ENCODE measurements around the gene TSKU. TPM values are rescaled to one million over a fixed set of nuclear protein-coding genes. Genes with fewer than 3 reads are reported as not detected.

TSKU gene
- total RNA-seq, 1 donor from 2014 or later, result 29.9 TPM

DNA sequence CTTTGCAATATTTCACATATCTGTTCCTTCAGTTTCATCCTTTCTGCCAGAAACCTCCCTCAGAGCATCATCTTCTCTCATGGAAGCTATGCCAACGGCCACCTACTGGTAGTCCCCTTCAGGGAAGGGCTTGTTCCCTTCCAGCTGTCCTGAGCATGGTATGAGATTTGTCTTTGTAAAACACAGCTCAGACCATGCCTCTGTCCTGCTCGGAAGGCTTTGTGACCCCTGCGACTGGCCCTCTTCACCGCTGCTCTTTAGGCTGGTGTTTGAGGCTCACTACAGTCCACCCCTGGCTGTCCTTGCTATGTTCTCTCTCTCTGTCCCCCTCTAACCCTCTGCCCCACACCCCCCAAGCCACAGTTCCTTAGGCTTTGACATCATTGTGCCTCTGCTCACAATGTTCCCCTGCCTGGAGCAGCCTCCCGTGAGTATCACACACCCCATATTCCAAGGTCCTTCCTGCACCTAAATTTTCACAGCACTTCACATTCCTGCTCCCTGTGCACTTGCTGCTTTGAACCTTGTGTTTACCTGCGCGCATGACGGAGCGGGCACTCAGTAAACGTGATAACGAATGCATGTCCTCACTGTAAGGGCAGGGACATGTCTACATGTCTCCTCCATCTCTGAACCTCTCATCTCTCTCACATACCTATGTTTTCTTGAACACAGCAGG is 53.6 kb downstream of the TSKU start:
- Mint-ChIP-seq H3K9me3 (ENCODE audit: unreplicated experiment) (no peaks in the 10 kb centered on the region), H3K36me3 (ENCODE audit: low read depth, unreplicated experiment) (no peaks in the 10 kb centered on the region)

DNA sequence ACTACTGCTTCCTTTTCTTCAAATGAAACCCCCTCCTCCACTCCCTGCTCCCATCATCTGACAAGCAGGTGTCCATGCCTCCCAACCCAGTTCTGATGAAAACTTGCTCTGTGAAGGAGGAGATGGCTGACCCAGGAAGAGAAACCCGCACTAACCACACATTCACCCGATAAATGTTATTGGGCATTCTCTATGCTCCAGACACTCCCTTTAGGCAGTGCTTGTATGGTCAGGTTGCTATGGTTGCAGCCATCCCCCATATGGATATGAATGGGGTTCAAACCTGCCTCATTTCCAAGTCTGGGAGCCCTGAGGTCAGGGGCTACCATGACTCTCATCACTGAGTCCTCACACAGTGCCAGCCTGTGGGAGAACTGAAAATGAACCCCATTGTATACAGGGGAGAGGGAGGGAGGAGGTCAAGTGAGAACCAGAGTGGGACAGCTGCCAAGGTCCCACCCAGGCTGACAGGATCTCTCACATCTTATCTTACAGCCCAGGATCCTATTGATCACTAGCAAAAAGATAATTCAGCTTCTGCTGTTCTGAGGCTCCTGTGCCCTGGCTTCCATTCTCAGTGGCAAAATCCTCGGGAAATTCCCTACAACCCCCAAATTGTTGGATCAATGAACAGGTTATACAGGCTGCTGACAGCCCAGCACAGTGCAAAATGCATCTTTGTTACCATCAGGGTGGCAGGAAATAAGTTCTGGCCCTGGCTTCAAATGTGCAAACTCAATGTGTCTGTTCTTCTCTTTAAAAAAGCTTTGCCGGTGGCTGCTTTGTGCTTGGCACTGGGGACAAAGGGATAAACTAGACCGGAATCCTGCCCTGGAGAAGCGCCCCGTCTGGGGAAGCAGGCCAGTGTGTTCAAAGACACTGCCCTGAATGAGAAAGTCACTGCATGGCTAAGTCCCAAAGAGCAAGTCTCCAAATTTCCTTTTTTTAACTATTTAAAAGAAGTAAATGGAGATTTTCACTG is 54.8 kb downstream of the TSKU start:
- Mint-ChIP-seq H3K27me3 (ENCODE audit: unreplicated experiment) (no peaks in the 10 kb centered on the region), H3K36me3 (ENCODE audit: low read depth, unreplicated experiment) (no peaks in the 10 kb centered on the region), H3K9me3 (ENCODE audit: unreplicated experiment) (no peaks in the 10 kb centered on the region), H3K27ac (ENCODE audit: unreplicated experiment) (no peak overlapping the region), H3K4me1 (ENCODE audit: unreplicated experiment) (peaks cover 9% of the 10 kb centered on the region), H3K4me3 (ENCODE audit: unreplicated experiment) (no peak overlapping the region)
- TF ChIP-seq, protein P1, sequence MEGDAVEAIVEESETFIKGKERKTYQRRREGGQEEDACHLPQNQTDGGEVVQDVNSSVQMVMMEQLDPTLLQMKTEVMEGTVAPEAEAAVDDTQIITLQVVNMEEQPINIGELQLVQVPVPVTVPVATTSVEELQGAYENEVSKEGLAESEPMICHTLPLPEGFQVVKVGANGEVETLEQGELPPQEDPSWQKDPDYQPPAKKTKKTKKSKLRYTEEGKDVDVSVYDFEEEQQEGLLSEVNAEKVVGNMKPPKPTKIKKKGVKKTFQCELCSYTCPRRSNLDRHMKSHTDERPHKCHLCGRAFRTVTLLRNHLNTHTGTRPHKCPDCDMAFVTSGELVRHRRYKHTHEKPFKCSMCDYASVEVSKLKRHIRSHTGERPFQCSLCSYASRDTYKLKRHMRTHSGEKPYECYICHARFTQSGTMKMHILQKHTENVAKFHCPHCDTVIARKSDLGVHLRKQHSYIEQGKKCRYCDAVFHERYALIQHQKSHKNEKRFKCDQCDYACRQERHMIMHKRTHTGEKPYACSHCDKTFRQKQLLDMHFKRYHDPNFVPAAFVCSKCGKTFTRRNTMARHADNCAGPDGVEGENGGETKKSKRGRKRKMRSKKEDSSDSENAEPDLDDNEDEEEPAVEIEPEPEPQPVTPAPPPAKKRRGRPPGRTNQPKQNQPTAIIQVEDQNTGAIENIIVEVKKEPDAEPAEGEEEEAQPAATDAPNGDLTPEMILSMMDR (IDR thresholded peaks at IDR 0.05; ENCODE audit: unreplicated experiment), result no peak
- no peak for DNase-seq (ENCODE audit: low spot score)

More for the DNA sequence above, 53.6 kb downstream of the TSKU start:
- DNase-seq (ENCODE audit: low spot score), result no peak
- no peak overlapping the region for H3K4me3 Mint-ChIP-seq (ENCODE audit: unreplicated experiment)
- H3K4me1 Mint-ChIP-seq (ENCODE audit: unreplicated experiment), result peaks cover 9% of the 10 kb centered on the region
- H3K27ac Mint-ChIP-seq (ENCODE audit: unreplicated experiment), result no peak overlapping the region
- no peaks in the 10 kb centered on the region for H3K27me3 Mint-ChIP-seq (ENCODE audit: unreplicated experiment)
- TF ChIP-seq, protein P1 (IDR thresholded peaks at IDR 0.05; ENCODE audit: unreplicated experiment), result no peak

DNA sequence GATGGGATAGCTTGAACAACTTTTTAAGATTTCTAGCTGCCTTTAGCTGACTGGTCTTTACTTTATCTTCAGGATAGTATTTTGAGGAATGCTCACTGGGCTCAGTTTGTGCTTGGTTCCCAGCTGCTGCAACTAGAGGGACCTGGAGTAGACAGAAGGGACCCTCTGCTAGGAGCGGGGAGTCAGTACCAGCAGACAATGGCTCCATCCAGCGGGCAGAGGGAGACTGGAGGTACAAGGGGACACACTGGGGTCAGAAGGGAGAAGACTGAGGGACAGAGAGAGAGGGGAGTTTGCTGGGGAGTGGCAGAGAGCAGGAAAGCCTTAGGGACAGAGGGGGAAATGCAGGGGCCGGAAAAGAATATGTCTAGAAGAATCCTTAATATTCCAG is 55.5 kb downstream of the TSKU start:
- Mint-ChIP-seq H3K4me1 (ENCODE audit: unreplicated experiment) (peaks cover 9% of the 10 kb centered on the region), H3K9me3 (ENCODE audit: unreplicated experiment) (no peaks in the 10 kb centered on the region), H3K27ac (ENCODE audit: unreplicated experiment) (peak overlapping the region; percentile 37), H3K36me3 (ENCODE audit: low read depth, unreplicated experiment) (no peaks in the 10 kb centered on the region), H3K27me3 (ENCODE audit: unreplicated experiment) (no peaks in the 10 kb centered on the region), H3K4me3 (ENCODE audit: unreplicated experiment) (no peak overlapping the region)
- DNase-seq (ENCODE audit: low spot score), result peak; percentile 56
- TF ChIP-seq, protein P1 (IDR thresholded peaks at IDR 0.05; ENCODE audit: unreplicated experiment), result no peak

DNA sequence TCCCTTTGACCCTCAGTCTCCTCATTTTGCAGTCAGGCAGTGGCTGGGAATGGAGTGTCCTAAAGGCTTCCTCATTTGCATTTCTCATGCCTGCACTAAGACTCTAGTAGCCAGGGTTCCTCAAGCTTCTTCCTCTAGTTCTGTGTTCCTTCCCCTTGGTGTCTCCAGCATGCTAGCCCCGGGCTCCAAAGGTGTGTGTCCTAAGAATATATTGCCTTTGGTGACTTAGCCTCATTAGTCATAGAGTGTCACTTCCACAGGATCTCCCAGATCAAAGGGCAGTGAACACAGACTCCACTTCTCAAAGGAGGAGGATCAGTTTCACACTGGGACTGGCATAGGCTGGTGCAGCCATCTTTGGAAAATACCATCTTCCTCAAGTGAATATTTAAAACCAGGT is 56.2 kb downstream of the TSKU start:
- Mint-ChIP-seq H3K27ac (ENCODE audit: unreplicated experiment) (no peak overlapping the region), H3K36me3 (ENCODE audit: low read depth, unreplicated experiment) (no peaks in the 10 kb centered on the region), H3K27me3 (ENCODE audit: unreplicated experiment) (no peaks in the 10 kb centered on the region), H3K9me3 (ENCODE audit: unreplicated experiment) (no peaks in the 10 kb centered on the region), H3K4me1 (ENCODE audit: unreplicated experiment) (peaks cover 9% of the 10 kb centered on the region), H3K4me3 (ENCODE audit: unreplicated experiment) (no peak overlapping the region)
- no peak for DNase-seq (ENCODE audit: low spot score)
- TF ChIP-seq, protein P1 (IDR thresholded peaks at IDR 0.05; ENCODE audit: unreplicated experiment), result no peak

Measured in endothelial cell (in vitro differentiated cells).